ENCODE data around the gene RSPH3.
"Not testable (repeated sequence)": the region's sequence is repeated elsewhere in the genome, so short reads cannot be mapped to it uniquely, and the experiment has no call there.

RSPH3 gene

GRCh38 chr6:158970640-158971275 lies 29.2 kb downstream of the RSPH3 start:
- DNase-seq = no peak

- DNase-seq = no peak
These were observed 30.9 kb downstream of the RSPH3 start for GRCh38 chr6:158969148-158969547.

- DNase-seq = no peak
These were observed 36.8 kb downstream of the RSPH3 start for GRCh38 chr6:158963020-158963808.

GRCh38 chr6:158962371-158962770 lies 37.6 kb downstream of the RSPH3 start:
- DNase-seq = no peak

GRCh38 chr6:158960026-158960425 lies 40.0 kb downstream of the RSPH3 start:
- no peak for DNase-seq

GRCh38 chr6:158959552-158959951 lies 40.5 kb downstream of the RSPH3 start:
- no peak for DNase-seq

GRCh38 chr6:158958504-158959386 lies 41.3 kb downstream of the RSPH3 start:
- DNase-seq = no peak

GRCh38 chr6:158955255-158955654 lies 44.7 kb downstream of the RSPH3 start:
- no peak for DNase-seq

GRCh38 chr6:158954753-158955152 lies 45.2 kb downstream of the RSPH3 start:
- no peak for DNase-seq

GRCh38 chr6:158952011-158952410 lies 48.0 kb downstream of the RSPH3 start:
- not testable (repeated sequence) for DNase-seq

- DNase-seq = not testable (repeated sequence)
These were observed 48.4 kb downstream of the RSPH3 start for GRCh38 chr6:158951565-158951964.

GRCh38 chr6:158947284-158947683 lies 52.7 kb downstream of the RSPH3 start:
- no peak for DNase-seq

- DNase-seq = no peak
These were observed 56.5 kb downstream of the RSPH3 start for GRCh38 chr6:158943380-158944032.

GRCh38 chr6:158942349-158942748 lies 57.7 kb downstream of the RSPH3 start:
- no peak for DNase-seq

- DNase-seq = no peak
These were observed 58.8 kb downstream of the RSPH3 start for GRCh38 chr6:158941246-158941645.

- DNase-seq = peak; percentile 18
These were observed 60.5 kb downstream of the RSPH3 start for GRCh38 chr6:158939255-158940159.

- DNase-seq = no peak
These were observed 61.2 kb downstream of the RSPH3 start for GRCh38 chr6:158938811-158939254.

- no peak for DNase-seq
These were observed 61.8 kb downstream of the RSPH3 start for GRCh38 chr6:158938220-158938619.

GRCh38 chr6:158934157-158934556 lies 65.8 kb downstream of the RSPH3 start:
- no peak for DNase-seq

GRCh38 chr6:158933079-158933595 lies 66.9 kb downstream of the RSPH3 start:
- DNase-seq = no peak

- DNase-seq = no peak
These were observed 71.9 kb downstream of the RSPH3 start for GRCh38 chr6:158928068-158928467.

- DNase-seq = no peak
These were observed 73.6 kb downstream of the RSPH3 start for GRCh38 chr6:158926414-158926813.
